Inferior parietal cortex (tissue), 1 donor: ENCODE results near the gene TUBB6.

Experiments used
- DNase-seq: peaks from one replicate; pipeline ENCODE4 v3.0.0-alpha.2; 2016; ENCODE audit errors: extremely low spot score

TUBB6 gene

GRCh38 chr18:12291161-12291560 lies 16.9 kb upstream of the TUBB6 start:
- no peak for DNase-seq

- no peak for DNase-seq
These were observed 16.4 kb upstream of the TUBB6 start for GRCh38 chr18:12291690-12292089.

- DNase-seq: no peak
These were observed 14.2 kb upstream of the TUBB6 start for GRCh38 chr18:12293831-12294230.

- no peak for DNase-seq
These were observed 12.5 kb upstream of the TUBB6 start for GRCh38 chr18:12295389-12296086.

GRCh38 chr18:12296087-12296403 lies 12.0 kb upstream of the TUBB6 start:
- no peak for DNase-seq

- DNase-seq: no peak
These were observed 11.6 kb upstream of the TUBB6 start for GRCh38 chr18:12296457-12296856.

GRCh38 chr18:12299862-12300261 lies 8.2 kb upstream of the TUBB6 start:
- DNase-seq: no peak

- DNase-seq: no peak
These were observed 6.6 kb upstream of the TUBB6 start for GRCh38 chr18:12301263-12302005.

- no peak for DNase-seq
These were observed 5.5 kb upstream of the TUBB6 start for GRCh38 chr18:12302391-12303147.

- peak; percentile 19 for DNase-seq
These were observed 3.5 kb upstream of the TUBB6 start for GRCh38 chr18:12304351-12305210.

- no peak for DNase-seq
These were observed 2.8 kb upstream of the TUBB6 start for GRCh38 chr18:12305211-12305610.

- DNase-seq: no peak
These were observed 2.0 kb upstream of the TUBB6 start for GRCh38 chr18:12305930-12306629.

- DNase-seq: no peak
These were observed 1.0 kb upstream of the TUBB6 start for GRCh38 chr18:12306752-12307700.

GRCh38 chr18:12308386-12309100 lies 502 bp downstream of the TUBB6 start:
- DNase-seq: no peak

GRCh38 chr18:12309683-12310198 lies 1.7 kb downstream of the TUBB6 start:
- no peak for DNase-seq

- no peak for DNase-seq
These were observed 2.7 kb downstream of the TUBB6 start for GRCh38 chr18:12310762-12311161.

- no peak for DNase-seq
These were observed 4.9 kb downstream of the TUBB6 start for GRCh38 chr18:12312976-12313375.

- no peak for DNase-seq
These were observed 5.6 kb downstream of the TUBB6 start for GRCh38 chr18:12313530-12314245.
